Measurements from ENCODE around the gene CUX1. TPM values are rescaled to one million over a fixed set of nuclear protein-coding genes. Genes with fewer than 3 reads are reported as not detected.

CUX1 gene
- total RNA-seq, 1 experiment from 2014 or later, result 92.4 TPM

DNA sequence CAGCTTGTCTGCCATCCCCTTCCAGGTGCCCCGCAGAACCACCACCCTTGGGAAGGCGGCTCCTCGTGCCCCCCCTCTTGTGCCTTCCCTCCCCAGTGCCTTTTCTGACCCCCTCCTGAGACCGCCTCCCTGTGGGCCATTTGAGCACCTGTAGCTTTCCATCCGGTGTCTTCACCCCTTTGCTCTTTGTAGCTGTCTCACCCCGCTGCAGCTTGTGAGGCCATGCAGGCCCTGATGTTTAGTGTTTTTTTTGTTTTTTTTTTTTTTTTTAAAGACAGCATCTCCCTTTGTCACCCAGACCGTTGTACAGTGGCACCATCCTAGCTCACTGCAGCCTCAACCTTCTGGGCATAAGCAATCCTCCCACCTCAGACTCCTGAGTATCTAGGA lies 52.5 kb downstream of the CUX1 start:
- H3K4me2 ChIP-seq (ENCODE audit: low read depth, low read length, poor library complexity, severe bottlenecking), result peak overlapping the region; percentile 63

GRCh38 chr7:101870361-101871062 lies 53.1 kb downstream of the CUX1 start:
- Histone ChIP-seq H3K79me2 (ENCODE audit: low read length) (peaks cover 87% of the 10 kb centered on the region), H3K27ac (ENCODE audit: low read length) (peak overlapping the region; percentile 100), H3K27me3 (ENCODE audit: low read length) (no peaks in the 10 kb centered on the region), H2AFZ (ENCODE audit: low read length) (no peak overlapping the region), H3K4me3 (ENCODE audit: low read length) (peak overlapping the region; percentile 33), H3K9me3 (ENCODE audit: low read length) (no peaks in the 10 kb centered on the region), H3K4me1 (ENCODE audit: low read length) (peaks cover 95% of the 10 kb centered on the region), H3K36me3 (ENCODE audit: insufficient read depth, low read length) (peaks cover 13% of the 10 kb centered on the region; the same call in 1 of the 2 replicates), H3K4me2 (ENCODE audit: low read depth, low read length, poor library complexity, severe bottlenecking) (peak overlapping the region; percentile 63), H3K9ac (ENCODE audit: low read length) (peak overlapping the region; percentile 76), H4K20me1 (ENCODE audit: insufficient read depth, low read depth, low read length) (no peaks in the 10 kb centered on the region), H3K9me2 (replicated peaks; ENCODE audit: insufficient read depth, low read length) (no peaks in the 10 kb centered on the region)
- DNase-seq, result peak; percentile 94

More for the DNA sequence above, 52.5 kb downstream of the CUX1 start:
- peak; percentile 93 for DNase-seq
- peaks cover 16% of the 10 kb centered on the region; the same call in 1 of the 2 replicates for H3K36me3 ChIP-seq (ENCODE audit: insufficient read depth, low read length)
- H3K4me3 ChIP-seq (ENCODE audit: low read length), result peak overlapping the region; percentile 33
- H3K9me2 ChIP-seq (replicated peaks; ENCODE audit: insufficient read depth, low read length), result no peaks in the 10 kb centered on the region
- H3K9ac ChIP-seq (ENCODE audit: low read length), result peak overlapping the region; percentile 76
- H3K27me3 ChIP-seq (ENCODE audit: low read length), result no peaks in the 10 kb centered on the region
- H3K9me3 ChIP-seq (ENCODE audit: low read length), result no peaks in the 10 kb centered on the region
- peaks cover 87% of the 10 kb centered on the region for H3K79me2 ChIP-seq (ENCODE audit: low read length)
- H3K4me1 ChIP-seq (ENCODE audit: low read length), result peaks cover 95% of the 10 kb centered on the region
- peak overlapping the region; percentile 100 for H3K27ac ChIP-seq (ENCODE audit: low read length)
- H2AFZ ChIP-seq (ENCODE audit: low read length), result no peak overlapping the region
- H4K20me1 ChIP-seq (ENCODE audit: insufficient read depth, low read depth, low read length), result no peaks in the 10 kb centered on the region

DNA sequence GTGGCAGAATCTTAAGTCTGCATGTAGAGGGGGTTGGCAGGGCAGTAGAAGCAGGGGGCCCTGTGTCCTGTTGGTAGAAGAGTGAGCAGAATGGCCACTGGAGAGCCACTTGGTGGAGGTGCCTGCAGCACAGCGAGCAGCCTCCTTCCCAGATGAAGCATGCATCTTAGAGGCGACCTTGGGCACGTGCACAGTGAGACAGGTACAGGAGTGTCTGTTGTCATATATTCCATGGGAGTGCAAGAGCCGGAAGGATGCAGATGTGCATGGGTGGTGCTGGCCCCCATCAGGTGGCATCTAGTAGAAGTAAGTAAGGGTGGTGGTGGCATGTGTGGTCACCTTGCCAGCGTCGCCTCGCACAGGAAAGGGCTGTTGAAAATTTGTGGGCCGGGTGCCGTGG lies 53.9 kb downstream of the CUX1 start:
- H3K9me3 ChIP-seq (ENCODE audit: low read length), result no peaks in the 10 kb centered on the region
- H3K36me3 ChIP-seq (ENCODE audit: insufficient read depth, low read length), result 0 out of 2 replicates have a peak, but pooled peaks cover 9% of the 10 kb centered on the region
- H3K79me2 ChIP-seq (ENCODE audit: low read length), result peaks cover 87% of the 10 kb centered on the region
- DNase-seq, result peak; percentile 53
- H3K9ac ChIP-seq (ENCODE audit: low read length), result peak overlapping the region; percentile 76
- peak overlapping the region; percentile 100 for H3K27ac ChIP-seq (ENCODE audit: low read length)
- no peaks in the 10 kb centered on the region for H3K9me2 ChIP-seq (replicated peaks; ENCODE audit: insufficient read depth, low read length)
- H3K4me3 ChIP-seq (ENCODE audit: low read length), result no peak overlapping the region; the same call in 1 of the 2 replicates
- peak overlapping the region; percentile 63 for H3K4me2 ChIP-seq (ENCODE audit: low read depth, low read length, poor library complexity, severe bottlenecking)
- peaks cover 95% of the 10 kb centered on the region for H3K4me1 ChIP-seq (ENCODE audit: low read length)
- no peak overlapping the region for H2AFZ ChIP-seq (ENCODE audit: low read length)
- H3K27me3 ChIP-seq (ENCODE audit: low read length), result no peaks in the 10 kb centered on the region
- no peaks in the 10 kb centered on the region for H4K20me1 ChIP-seq (ENCODE audit: insufficient read depth, low read depth, low read length)

GRCh38 chr7:101874028-101874427 lies 56.6 kb downstream of the CUX1 start:
- H3K9me3 ChIP-seq (ENCODE audit: low read length), result no peaks in the 10 kb centered on the region
- H4K20me1 ChIP-seq (ENCODE audit: insufficient read depth, low read depth, low read length), result no peaks in the 10 kb centered on the region
- H3K27me3 ChIP-seq (ENCODE audit: low read length), result no peaks in the 10 kb centered on the region
- H3K4me3 ChIP-seq (ENCODE audit: low read length), result no peak overlapping the region; the same call in 1 of the 2 replicates
- peaks cover 95% of the 10 kb centered on the region for H3K4me1 ChIP-seq (ENCODE audit: low read length)
- H3K4me2 ChIP-seq (ENCODE audit: low read depth, low read length, poor library complexity, severe bottlenecking), result peak overlapping the region; percentile 56
- DNase-seq, result no peak
- 0 out of 2 replicates have a peak, but pooled peaks cover 9% of the 10 kb centered on the region for H3K36me3 ChIP-seq (ENCODE audit: insufficient read depth, low read length)
- H3K9me2 ChIP-seq (replicated peaks; ENCODE audit: insufficient read depth, low read length), result no peaks in the 10 kb centered on the region
- H3K27ac ChIP-seq (ENCODE audit: low read length), result peak overlapping the region; percentile 100
- H2AFZ ChIP-seq (ENCODE audit: low read length), result no peak overlapping the region
- peak overlapping the region; percentile 60 for H3K9ac ChIP-seq (ENCODE audit: low read length)
- H3K79me2 ChIP-seq (ENCODE audit: low read length), result peaks cover 92% of the 10 kb centered on the region

DNA sequence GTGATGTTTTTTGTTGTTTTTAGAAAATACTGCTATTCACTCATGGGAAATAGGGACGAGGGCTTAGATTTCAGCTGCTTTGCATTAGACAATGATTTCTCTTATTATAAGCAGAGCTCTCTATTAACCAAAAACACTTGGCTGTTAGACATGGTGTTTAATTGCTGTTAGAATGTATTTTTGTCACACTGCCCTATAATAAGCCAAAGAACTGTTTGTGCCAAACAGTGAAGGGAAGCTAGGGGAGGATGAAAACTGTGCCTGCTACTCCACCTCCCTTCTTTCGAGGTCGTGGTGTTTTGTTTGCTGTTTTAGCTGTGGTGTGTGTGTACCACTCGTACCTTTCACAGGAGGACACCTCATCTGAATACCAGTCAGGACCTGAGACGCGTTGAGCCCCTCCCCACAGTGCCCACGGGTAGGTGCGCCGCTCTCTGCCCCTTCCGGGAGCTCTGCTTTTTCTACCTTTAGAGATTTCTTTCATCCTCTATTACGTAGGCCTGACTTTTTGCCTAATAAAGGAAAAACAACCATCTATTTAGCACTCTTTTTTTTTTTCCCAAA lies 57.9 kb downstream of the CUX1 start:
- peak overlapping the region; percentile 56 for H3K4me2 ChIP-seq (ENCODE audit: low read depth, low read length, poor library complexity, severe bottlenecking)

GRCh38 chr7:101877882-101878591 lies 60.6 kb downstream of the CUX1 start:
- Histone ChIP-seq H3K4me2 (ENCODE audit: low read depth, low read length, poor library complexity, severe bottlenecking) (no peak overlapping the region), H2AFZ (ENCODE audit: low read length) (no peak overlapping the region), H3K9me2 (replicated peaks; ENCODE audit: insufficient read depth, low read length) (no peaks in the 10 kb centered on the region), H3K9me3 (ENCODE audit: low read length) (no peaks in the 10 kb centered on the region), H3K36me3 (ENCODE audit: insufficient read depth, low read length) (0 out of 2 replicates have a peak, but pooled peaks cover 9% of the 10 kb centered on the region), H3K9ac (ENCODE audit: low read length) (no peak overlapping the region), H4K20me1 (ENCODE audit: insufficient read depth, low read depth, low read length) (no peaks in the 10 kb centered on the region), H3K79me2 (ENCODE audit: low read length) (peaks cover 100% of the 10 kb centered on the region), H3K27ac (ENCODE audit: low read length) (peak overlapping the region; percentile 100), H3K27me3 (ENCODE audit: low read length) (no peaks in the 10 kb centered on the region), H3K4me1 (ENCODE audit: low read length) (peaks cover 99% of the 10 kb centered on the region), H3K4me3 (ENCODE audit: low read length) (no peak overlapping the region)
- DNase-seq, result no peak

More for the DNA sequence above, 57.9 kb downstream of the CUX1 start:
- peak overlapping the region; percentile 32; the same call in 1 of the 2 replicates for H3K4me3 ChIP-seq (ENCODE audit: low read length)
- H3K79me2 ChIP-seq (ENCODE audit: low read length), result peaks cover 98% of the 10 kb centered on the region
- 0 out of 2 replicates have a peak, but pooled peaks cover 9% of the 10 kb centered on the region for H3K36me3 ChIP-seq (ENCODE audit: insufficient read depth, low read length)
- no peaks in the 10 kb centered on the region for H3K9me3 ChIP-seq (ENCODE audit: low read length)
- H3K27me3 ChIP-seq (ENCODE audit: low read length), result no peaks in the 10 kb centered on the region
- no peak overlapping the region for H2AFZ ChIP-seq (ENCODE audit: low read length)
- H3K9ac ChIP-seq (ENCODE audit: low read length), result peak overlapping the region; percentile 60
- DNase-seq, result peak; percentile 51
- no peaks in the 10 kb centered on the region for H3K9me2 ChIP-seq (replicated peaks; ENCODE audit: insufficient read depth, low read length)
- peaks cover 95% of the 10 kb centered on the region for H3K4me1 ChIP-seq (ENCODE audit: low read length)
- H3K27ac ChIP-seq (ENCODE audit: low read length), result peak overlapping the region; percentile 100
- no peaks in the 10 kb centered on the region for H4K20me1 ChIP-seq (ENCODE audit: insufficient read depth, low read depth, low read length)

DNA sequence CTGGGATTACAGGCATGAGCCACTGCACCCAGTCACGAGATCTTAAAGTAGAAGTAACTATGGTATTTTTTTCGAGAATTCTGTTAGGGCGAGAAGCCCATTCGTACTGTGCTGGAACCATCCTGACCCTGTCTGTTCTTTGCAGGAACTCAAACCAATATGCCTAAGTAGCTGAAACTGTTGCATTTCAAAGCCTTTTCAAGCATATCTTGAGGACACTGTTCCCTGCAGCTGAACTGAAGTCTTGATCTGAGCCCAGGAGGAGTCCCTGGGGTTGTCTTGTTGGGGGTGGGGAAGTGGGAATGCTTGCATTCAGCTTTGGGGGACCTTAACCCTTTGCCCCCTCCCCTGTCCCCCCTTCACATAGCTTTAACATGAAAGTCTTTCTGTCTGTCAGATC lies 61.5 kb downstream of the CUX1 start:
- Histone ChIP-seq H3K36me3 (ENCODE audit: insufficient read depth, low read length) (0 out of 2 replicates have a peak, but pooled peaks cover 9% of the 10 kb centered on the region), H3K4me2 (ENCODE audit: low read depth, low read length, poor library complexity, severe bottlenecking) (peak overlapping the region; percentile 4), H3K4me1 (ENCODE audit: low read length) (peaks cover 98% of the 10 kb centered on the region), H3K27ac (ENCODE audit: low read length) (peak overlapping the region; percentile 100), H3K27me3 (ENCODE audit: low read length) (no peaks in the 10 kb centered on the region), H2AFZ (ENCODE audit: low read length) (no peak overlapping the region), H3K4me3 (ENCODE audit: low read length) (no peak overlapping the region), H3K79me2 (ENCODE audit: low read length) (peaks cover 99% of the 10 kb centered on the region), H3K9me2 (replicated peaks; ENCODE audit: insufficient read depth, low read length) (no peaks in the 10 kb centered on the region), H4K20me1 (ENCODE audit: insufficient read depth, low read depth, low read length) (no peaks in the 10 kb centered on the region), H3K9me3 (ENCODE audit: low read length) (no peaks in the 10 kb centered on the region), H3K9ac (ENCODE audit: low read length) (peak overlapping the region; percentile 48)
- no peak for DNase-seq

DNA sequence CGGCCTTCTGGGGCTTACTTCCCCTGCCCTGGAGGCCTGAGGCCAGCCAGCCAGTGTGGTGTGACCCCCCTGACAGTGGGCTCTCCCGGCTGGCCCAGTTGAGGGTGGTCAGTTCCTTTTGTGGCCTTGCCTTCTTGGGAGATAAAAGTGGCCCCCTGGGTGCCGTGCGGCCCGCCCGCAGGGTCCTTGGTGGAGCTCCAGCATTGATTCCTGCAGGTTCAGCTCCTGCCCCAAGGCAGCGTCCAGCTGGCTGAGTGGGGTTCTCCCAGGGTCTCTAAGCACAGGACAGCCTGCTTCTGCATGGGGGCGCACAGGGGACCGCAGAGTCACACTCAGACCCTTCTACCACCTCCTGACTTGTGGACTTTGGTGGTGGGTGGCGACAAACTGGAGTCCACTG lies 62.1 kb downstream of the CUX1 start:
- Histone ChIP-seq H3K36me3 (ENCODE audit: insufficient read depth, low read length) (0 out of 2 replicates have a peak, but pooled peaks cover 2% of the 10 kb centered on the region), H3K4me1 (ENCODE audit: low read length) (peaks cover 98% of the 10 kb centered on the region), H3K27ac (ENCODE audit: low read length) (peak overlapping the region; percentile 100), H3K9me2 (replicated peaks; ENCODE audit: insufficient read depth, low read length) (no peaks in the 10 kb centered on the region), H3K4me3 (ENCODE audit: low read length) (no peak overlapping the region), H3K4me2 (ENCODE audit: low read depth, low read length, poor library complexity, severe bottlenecking) (peak overlapping the region; percentile 79), H3K79me2 (ENCODE audit: low read length) (peaks cover 99% of the 10 kb centered on the region), H3K9ac (ENCODE audit: low read length) (peak overlapping the region; percentile 48), H2AFZ (ENCODE audit: low read length) (no peak overlapping the region), H4K20me1 (ENCODE audit: insufficient read depth, low read depth, low read length) (no peaks in the 10 kb centered on the region), H3K9me3 (ENCODE audit: low read length) (no peaks in the 10 kb centered on the region), H3K27me3 (ENCODE audit: low read length) (no peaks in the 10 kb centered on the region)
- DNase-seq, result no peak

All from Karpas-422 (cell line).